HuH-7 (cell line): Measurements from ENCODE around the gene CDH18.

ENCODE experiments used
- DNase-seq: peaks from one replicate; pipeline ENCODE4 v3.0.0; 2011; ENCODE audit warnings: low spot score

Gene CDH18

DNA sequence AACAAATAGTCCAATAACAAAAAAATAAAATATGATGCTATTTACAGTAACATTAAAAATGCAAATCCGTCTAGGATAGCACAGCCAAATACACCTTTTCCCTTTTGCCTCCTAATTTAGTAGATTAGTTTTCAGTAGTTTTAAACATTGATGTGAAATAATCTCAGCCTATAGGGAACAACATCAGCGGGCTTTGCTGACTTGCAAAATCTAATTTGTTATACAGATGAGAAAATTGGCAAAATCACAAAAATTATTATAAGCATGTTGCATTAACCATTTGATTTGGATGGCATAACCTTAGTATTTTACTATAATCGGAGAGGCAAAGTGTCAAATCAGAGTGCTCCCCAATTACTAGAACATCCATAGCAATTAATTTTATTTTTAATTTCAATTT is 563.5 kb downstream of the CDH18 start:
- no peak for DNase-seq
